NCI-H82 (cell line): ENCODE measurements around the gene TTC9B.
"Not testable (repeated sequence)": the region's sequence is repeated elsewhere in the genome, so short reads cannot be mapped to it uniquely, and the experiment has no call there.

Experiments
- DNase-seq: peaks from one replicate; lab custom pipeline; 2025; lab: John Stamatoyannopoulos, UW

The TTC9B gene

DNA sequence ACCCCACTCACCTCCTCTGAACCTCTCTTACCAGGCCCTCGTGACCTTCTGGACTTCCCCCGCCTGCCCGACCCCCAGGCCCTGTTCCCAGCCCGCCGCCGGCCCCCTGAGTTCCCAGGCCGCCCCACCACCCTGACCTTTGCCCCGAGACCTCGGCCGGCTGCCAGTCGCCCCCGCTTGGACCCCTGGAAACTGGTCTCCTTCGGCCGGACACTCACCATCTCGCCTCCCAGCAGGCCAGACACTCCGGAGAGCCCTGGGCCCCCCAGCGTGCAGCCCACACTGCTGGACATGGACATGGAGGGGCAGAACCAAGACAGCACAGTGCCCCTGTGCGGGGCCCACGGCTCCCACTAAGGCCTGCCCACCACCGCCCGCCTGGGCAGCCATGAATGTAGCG lies 3.2 kb downstream of the TTC9B start:
- no peak for DNase-seq

DNA sequence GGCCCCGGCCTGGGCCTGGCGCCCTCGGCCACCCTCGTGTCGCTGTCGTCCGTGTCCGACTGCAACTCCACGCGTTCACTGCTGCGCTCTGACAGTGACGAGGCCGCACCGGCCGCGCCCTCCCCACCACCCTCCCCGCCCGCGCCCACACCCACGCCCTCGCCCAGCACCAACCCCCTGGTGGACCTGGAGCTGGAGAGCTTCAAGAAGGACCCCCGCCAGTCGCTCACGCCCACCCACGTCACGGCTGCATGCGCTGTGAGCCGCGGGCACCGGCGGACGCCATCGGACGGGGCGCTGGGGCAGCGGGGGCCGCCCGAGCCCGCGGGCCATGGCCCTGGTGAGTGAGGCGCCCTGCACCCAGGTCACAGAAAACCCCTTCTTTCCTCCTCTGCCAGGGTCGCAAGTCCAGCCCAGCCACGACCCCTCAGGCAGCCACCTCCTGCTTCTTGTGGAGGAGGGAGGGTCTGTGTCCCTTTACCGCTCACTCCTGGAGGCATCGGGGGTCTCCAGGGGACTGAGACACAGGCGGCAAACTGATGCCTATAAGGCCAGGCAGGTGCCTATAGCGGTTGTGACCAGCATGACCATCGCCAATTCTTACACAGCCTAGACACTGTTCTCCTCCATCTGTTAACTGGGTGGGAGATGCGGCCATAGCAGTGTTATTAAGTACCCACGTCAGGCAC lies 4.2 kb downstream of the TTC9B start:
- DNase-seq, result no peak

GRCh38 chr19:40213251-40213829 lies 4.8 kb downstream of the TTC9B start:
- no peak for DNase-seq

- no peak for DNase-seq
These were observed 7.3 kb downstream of the TTC9B start for GRCh38 chr19:40210889-40211288.

DNA sequence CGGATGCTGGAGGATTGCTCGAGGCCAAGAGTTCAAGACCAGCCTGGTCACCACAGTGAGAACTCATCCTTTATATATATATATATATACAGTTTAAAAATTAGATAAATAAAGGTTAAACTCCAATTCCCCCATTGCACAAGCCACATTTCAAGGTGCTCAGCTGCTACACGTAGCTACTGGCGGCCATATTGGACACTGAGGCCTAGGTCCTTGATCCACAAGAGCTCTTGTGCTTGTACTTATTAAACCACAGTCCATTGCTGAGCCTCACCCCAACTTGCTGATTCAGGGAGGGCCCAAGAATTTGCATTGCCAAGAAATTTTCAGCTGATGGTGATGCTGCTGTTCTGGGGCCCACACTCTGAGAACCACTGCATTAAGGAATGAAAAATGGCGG lies 9.6 kb downstream of the TTC9B start:
- no peak for DNase-seq

GRCh38 chr19:40205760-40206159 lies 12.4 kb downstream of the TTC9B start:
- DNase-seq, result no peak

DNA sequence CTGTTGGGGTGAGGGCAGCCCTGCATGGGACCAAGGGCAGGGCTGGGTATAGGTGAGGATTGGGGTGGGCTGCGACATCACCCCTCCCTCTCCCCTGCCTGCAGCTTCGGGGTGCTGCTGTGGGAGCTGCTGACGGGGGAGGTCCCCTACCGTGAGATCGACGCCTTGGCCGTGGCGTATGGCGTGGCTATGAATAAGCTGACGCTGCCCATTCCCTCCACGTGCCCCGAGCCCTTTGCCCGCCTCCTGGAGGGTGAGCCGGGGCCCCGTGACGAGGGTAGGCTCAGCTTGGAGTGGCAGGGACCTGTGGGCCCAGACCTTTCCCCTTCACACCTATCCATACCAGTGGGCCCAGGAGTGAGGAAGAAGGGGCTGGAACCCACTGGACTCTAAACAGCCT lies 13.8 kb downstream of the TTC9B start:
- no peak for DNase-seq

DNA sequence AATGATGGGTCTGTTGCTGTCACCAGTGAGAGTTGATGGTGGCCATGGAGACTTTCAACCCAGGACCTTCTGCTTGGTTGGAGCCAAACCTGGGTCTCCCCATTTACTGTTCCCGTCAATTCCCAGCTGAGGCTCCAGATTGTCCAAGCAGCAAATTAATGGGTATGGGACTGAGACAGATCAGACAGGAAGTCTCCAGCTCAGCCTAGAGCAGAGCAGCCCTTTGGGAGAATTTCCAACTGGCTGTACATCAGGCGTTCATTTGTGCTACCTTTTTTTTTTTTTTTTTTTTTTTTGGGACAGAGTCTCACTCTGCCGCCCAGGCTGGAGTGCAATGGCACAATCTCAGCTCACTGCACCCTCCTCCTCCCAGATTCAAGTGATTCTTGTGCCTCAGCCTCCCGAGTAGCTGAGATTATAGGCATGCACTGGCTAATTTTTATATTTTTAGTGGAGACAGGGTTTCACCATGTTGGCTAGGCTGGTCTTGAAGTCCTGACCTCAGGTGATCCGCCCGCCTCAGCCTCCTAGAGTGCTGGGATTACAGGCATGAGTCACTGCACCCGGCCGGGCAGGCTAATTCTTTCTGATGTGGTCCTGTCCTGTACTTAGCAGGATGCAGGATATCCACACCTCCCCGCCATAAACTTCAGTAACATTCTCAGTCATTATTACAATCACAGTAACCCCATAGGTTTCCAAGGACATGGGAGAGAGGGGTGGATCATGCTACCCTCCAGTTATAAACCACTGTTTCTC lies 17.7 kb downstream of the TTC9B start:
- DNase-seq, result no peak

DNA sequence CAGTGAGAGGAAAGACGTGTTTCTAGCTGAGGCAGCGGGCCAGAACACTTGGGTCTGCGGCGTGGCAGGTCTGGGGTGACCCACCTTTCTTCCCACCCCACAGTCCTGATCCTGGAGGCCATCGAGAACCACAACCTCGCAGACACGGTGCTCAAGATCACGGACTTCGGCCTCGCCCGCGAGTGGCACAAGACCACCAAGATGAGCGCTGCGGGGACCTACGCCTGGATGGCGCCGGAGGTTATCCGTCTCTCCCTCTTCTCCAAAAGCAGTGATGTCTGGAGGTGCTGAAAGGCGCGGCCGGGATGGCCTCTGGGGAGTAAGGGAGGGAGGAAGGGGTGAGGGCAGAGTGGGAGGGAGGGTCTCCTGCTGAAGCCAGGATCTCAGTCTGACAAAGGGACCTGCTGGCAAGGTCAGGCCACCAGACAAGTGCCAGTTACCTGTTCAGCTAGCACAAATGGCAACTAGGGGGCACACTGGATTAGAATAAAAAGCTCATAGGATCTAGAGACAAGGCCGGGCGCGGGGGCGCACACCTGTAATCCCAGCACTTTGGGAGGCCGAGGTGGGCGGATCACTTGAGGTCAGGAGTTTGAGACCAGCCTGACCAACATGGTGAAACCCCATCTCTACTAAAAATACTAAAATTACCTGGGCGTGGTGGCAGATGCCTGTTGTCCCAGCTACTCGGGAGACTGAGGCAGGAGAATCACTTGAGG lies 19.8 kb downstream of the TTC9B start:
- no peak for DNase-seq

DNA sequence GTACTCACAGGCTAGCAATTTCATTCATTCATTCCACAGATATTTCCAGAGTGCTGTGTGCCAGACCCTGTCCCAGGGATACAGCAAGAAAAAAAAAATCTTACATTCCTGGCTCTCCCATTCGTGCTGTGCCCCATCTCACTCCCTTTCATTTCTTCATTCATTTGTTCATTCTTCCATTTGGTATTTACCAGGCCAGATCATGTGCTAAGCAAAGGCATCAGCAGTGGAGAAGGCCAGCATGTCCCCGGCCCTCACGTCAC lies 24.7 kb downstream of the TTC9B start:
- no peak for DNase-seq

- DNase-seq, result no peak
These were observed 25.2 kb downstream of the TTC9B start for GRCh38 chr19:40192758-40193586.

DNA sequence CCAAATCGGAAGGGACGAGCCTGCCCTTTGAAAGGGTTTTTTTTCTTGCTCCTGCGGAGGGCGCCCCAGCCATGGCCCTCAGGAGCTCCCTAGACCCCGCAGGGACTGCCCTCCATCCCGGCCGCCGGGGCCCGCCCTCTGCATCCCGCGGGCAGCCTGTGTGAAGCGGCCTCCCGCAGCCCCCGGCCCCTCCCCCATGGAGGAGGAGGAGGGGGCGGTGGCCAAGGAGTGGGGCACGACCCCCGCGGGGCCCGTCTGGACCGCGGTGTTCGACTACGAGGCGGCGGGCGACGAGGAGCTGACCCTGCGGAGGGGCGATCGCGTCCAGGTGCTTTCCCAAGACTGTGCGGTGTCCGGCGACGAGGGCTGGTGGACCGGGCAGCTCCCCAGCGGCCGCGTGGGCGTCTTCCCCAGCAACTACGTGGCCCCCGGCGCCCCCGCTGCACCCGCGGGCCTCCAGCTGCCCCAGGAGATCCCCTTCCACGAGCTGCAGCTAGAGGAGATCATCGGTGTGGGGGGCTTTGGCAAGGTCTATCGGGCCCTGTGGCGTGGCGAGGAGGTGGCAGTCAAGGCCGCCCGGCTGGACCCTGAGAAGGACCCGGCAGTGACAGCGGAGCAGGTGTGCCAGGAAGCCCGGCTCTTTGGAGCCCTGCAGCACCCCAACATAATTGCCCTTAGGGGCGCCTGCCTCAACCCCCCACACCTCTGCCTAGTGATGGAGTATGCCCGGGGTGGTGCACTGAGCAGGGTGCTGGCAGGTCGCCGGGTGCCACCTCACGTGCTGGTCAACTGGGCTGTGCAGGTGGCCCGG lies 26.1 kb downstream of the TTC9B start:
- DNase-seq, result peak; percentile 44

GRCh38 chr19:40190891-40191835 lies 27.0 kb downstream of the TTC9B start, which contains the start of gene MAP3K10:
TSS of gene MAP3K10 (plus strand) at chr19:40191426. CDS start at chr19:40192032, 606 bp downstream.
- peak; percentile 69 for DNase-seq

DNA sequence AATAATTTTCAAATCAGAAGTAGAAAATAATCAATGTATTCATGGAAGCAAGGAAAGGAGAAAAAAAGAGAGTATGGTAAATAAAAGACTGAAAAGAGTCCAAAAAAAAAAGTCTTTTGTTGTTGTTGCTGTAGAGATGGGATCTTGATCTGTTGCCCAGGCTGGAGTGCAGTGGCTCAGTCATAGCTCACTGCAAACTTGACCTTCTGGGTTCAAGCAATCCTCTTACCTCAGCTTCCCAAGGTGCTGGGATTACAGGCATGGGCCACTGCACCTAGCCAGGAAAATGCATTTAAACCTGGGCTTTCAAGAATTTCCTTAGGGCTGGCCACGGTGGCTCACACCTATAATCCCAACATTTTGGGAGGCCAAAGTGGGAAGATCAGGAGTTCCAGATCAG lies 33.9 kb downstream of the TTC9B start:
- no peak for DNase-seq

GRCh38 chr19:40178756-40179155 lies 39.4 kb downstream of the TTC9B start:
- no peak for DNase-seq

GRCh38 chr19:40177286-40178070 lies 40.7 kb downstream of the TTC9B start:
- DNase-seq, result no peak

DNA sequence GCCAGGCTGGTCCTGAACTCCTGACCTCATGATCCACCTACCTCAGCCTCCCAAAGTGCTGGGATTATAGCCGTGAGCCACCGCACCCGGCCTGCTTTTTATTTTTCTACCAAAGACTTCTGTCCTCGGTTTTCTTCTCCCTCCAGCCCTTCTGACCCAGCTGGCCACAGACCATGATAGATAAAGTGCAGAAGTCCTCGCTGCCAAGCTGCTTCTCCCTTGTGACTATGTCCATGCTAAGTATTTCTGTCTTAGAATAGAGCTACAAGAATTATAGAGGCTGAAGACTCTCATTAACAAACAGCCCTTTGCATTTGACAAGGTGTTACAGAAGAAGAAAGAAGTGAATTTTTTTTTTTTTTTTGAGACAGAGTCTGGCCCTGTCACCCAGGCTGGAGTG lies 42.4 kb downstream of the TTC9B start:
- no peak for DNase-seq

DNA sequence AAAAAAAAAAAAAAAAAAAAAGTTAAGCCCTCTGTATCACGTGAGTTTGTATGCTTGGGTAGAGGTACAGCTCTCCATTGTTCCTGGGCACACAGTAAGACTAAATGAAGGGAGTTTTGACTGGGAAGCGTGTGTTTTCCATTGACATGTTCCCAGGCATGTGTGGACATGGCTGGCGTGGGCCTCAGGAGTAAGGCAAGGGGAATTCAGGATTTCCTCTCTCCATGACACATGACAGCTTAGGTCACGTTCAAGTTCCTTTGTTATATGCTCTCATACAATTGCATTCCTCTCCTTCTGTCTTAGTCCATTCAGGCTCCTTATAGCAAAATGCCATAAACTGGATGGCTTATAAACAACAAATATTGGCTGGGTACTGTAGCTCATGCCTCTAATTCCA lies 44.1 kb downstream of the TTC9B start:
- DNase-seq, result no peak

GRCh38 chr19:40171293-40171692 lies 46.9 kb downstream of the TTC9B start:
- not testable (repeated sequence) for DNase-seq
